Neural cell (in vitro differentiated cells): ENCODE data around the gene PLK4.

Experiments used
- EZH2 ChIP-seq: fragments of 200-600, 300-800 bp; shearing (Covaris generic), sonication (generic); IDR thresholded peaks from 2 replicates; pipeline ENCODE4 v1.6.1; 2014; ENCODE audit warnings: antibody characterized with exemption, low read length, borderline replicate concordance, mild to moderate bottlenecking; ENCODE audit not compliant: insufficient read depth, poor library complexity, severe bottlenecking
- MXI1 ChIP-seq: fragments of 450-650 bp; conservative IDR thresholded peaks from 2 replicates; pipeline ENCODE4 v1.6.1; 2014; ENCODE audit warnings: antibody characterized with exemption, mild to moderate bottlenecking; ENCODE audit not compliant: poor library complexity, severe bottlenecking
- TAF1 ChIP-seq: IDR thresholded peaks from 2 replicates; pipeline ENCODE4 v1.6.1; 2012; ENCODE audit warnings: low read depth
- TF ChIP-seq, protein P1 (sequence below): fragments of 450-650 bp; IDR thresholded peaks from 2 replicates; pipeline ENCODE4 v1.5.1; 2014; ENCODE audit warnings: antibody characterized with exemption, mild to moderate bottlenecking, moderate library complexity; ENCODE audit not compliant: poor library complexity, severe bottlenecking
- TF ChIP-seq, protein P2 (sequence below): IDR thresholded peaks from 2 replicates; pipeline ENCODE4 v1.6.1; 2012; ENCODE audit warnings: borderline replicate concordance

DNA sequence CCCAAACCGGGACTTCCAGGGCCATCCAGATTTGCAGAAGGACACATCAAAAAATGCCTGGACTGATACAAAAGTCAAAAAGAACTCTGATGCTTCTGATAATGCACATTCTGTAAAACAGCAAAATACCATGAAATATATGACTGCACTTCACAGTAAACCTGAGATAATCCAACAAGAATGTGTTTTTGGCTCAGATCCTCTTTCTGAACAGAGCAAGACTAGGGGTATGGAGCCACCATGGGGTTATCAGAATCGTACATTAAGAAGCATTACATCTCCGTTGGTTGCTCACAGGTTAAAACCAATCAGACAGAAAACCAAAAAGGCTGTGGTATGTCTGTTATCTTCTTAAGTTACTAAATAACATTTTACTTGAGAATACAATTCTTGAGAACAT is 9.2 kb downstream of the PLK4 start:
- TF ChIP-seq, protein P1, sequence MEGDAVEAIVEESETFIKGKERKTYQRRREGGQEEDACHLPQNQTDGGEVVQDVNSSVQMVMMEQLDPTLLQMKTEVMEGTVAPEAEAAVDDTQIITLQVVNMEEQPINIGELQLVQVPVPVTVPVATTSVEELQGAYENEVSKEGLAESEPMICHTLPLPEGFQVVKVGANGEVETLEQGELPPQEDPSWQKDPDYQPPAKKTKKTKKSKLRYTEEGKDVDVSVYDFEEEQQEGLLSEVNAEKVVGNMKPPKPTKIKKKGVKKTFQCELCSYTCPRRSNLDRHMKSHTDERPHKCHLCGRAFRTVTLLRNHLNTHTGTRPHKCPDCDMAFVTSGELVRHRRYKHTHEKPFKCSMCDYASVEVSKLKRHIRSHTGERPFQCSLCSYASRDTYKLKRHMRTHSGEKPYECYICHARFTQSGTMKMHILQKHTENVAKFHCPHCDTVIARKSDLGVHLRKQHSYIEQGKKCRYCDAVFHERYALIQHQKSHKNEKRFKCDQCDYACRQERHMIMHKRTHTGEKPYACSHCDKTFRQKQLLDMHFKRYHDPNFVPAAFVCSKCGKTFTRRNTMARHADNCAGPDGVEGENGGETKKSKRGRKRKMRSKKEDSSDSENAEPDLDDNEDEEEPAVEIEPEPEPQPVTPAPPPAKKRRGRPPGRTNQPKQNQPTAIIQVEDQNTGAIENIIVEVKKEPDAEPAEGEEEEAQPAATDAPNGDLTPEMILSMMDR = no peak
- TF ChIP-seq MXI1 = no peak
- no peak for TF ChIP-seq EZH2
- TF ChIP-seq TAF1 = no peak
- TF ChIP-seq, protein P2, sequence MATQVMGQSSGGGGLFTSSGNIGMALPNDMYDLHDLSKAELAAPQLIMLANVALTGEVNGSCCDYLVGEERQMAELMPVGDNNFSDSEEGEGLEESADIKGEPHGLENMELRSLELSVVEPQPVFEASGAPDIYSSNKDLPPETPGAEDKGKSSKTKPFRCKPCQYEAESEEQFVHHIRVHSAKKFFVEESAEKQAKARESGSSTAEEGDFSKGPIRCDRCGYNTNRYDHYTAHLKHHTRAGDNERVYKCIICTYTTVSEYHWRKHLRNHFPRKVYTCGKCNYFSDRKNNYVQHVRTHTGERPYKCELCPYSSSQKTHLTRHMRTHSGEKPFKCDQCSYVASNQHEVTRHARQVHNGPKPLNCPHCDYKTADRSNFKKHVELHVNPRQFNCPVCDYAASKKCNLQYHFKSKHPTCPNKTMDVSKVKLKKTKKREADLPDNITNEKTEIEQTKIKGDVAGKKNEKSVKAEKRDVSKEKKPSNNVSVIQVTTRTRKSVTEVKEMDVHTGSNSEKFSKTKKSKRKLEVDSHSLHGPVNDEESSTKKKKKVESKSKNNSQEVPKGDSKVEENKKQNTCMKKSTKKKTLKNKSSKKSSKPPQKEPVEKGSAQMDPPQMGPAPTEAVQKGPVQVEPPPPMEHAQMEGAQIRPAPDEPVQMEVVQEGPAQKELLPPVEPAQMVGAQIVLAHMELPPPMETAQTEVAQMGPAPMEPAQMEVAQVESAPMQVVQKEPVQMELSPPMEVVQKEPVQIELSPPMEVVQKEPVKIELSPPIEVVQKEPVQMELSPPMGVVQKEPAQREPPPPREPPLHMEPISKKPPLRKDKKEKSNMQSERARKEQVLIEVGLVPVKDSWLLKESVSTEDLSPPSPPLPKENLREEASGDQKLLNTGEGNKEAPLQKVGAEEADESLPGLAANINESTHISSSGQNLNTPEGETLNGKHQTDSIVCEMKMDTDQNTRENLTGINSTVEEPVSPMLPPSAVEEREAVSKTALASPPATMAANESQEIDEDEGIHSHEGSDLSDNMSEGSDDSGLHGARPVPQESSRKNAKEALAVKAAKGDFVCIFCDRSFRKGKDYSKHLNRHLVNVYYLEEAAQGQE = no peak
